GM13977 (cell line): ENCODE data around the gene NFIA.

Experiments
- DNase-seq: peaks from one replicate; pipeline ENCODE4 v3.0.0; 2012; ENCODE audit warnings: low spot score
- CTCF ChIP-seq: IDR thresholded peaks from 2 replicates; pipeline ENCODE4 v1.5.1; 2012; ENCODE audit warnings: mild to moderate bottlenecking, control low read depth; ENCODE audit not compliant: insufficient read depth; ENCODE audit errors: extremely low read depth, missing control alignments
- in situ Hi-C: fragments of 300-500 bp; cut with MboI; formaldehyde crosslinking; loops from one replicate; pipeline ENCODE4 v1.12.0; 2022; ENCODE audit warnings: low sequenced_read_pairs, low pct_unique_long_range_greater_than_20kb, mixed read lengths, inconsistent platforms; ENCODE audit not compliant: unreplicated experiment

Gene NFIA

GRCh38 chr1:61215676-61216289 lies 133.4 kb downstream of the NFIA start:
- in situ Hi-C loops: no loop called here
- TF ChIP-seq CTCF: no peak
- no peak for DNase-seq

GRCh38 chr1:61220536-61220935 lies 138.2 kb downstream of the NFIA start:
- DNase-seq: no peak
- in situ Hi-C loops: no loop called here
- no peak for TF ChIP-seq CTCF

DNA sequence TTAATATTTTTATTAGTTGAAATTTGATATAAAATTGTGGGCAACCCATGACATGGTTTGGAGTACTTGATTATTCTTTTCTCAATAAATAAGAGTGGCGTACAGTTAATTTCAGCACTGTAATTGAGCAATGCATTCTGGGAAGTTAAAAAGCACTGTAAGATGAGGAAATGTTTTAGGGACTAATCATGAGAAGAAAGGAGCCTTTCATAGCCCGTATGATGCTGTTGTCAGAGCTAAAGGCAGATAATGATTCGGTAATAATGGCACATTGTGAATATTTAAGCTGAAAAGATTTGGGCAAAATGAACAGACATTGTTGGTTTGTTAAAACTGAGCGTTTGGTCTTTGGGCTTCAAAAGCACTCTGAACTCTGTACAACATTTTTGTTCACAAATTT lies 139.3 kb downstream of the NFIA start:
- no peak for DNase-seq
- in situ Hi-C loops: no loop called here
- TF ChIP-seq CTCF: no peak

GRCh38 chr1:61222240-61222639 lies 139.9 kb downstream of the NFIA start:
- no peak for TF ChIP-seq CTCF
- no peak for DNase-seq
- in situ Hi-C loops: no loop called here

DNA sequence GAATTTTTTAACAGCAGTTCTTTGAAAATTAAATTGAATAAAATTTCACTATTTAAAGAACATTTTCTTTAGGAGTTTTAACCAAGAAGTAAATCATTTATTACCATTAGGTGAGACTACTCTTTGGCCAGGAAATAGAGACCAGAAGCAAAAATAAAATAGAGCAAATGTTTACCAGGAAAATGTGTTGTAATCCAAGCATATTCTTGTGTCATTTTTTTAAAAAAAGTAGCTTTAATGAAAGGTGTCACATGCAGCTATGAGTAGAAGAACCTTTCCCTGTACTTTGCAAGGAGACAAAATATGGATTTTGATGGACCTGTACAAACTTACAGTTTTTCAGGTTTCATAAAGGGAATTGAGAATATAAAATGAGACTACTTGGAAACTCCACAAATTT lies 140.8 kb downstream of the NFIA start:
- no peak for DNase-seq
- TF ChIP-seq CTCF: no peak
- in situ Hi-C loops: no loop called here

DNA sequence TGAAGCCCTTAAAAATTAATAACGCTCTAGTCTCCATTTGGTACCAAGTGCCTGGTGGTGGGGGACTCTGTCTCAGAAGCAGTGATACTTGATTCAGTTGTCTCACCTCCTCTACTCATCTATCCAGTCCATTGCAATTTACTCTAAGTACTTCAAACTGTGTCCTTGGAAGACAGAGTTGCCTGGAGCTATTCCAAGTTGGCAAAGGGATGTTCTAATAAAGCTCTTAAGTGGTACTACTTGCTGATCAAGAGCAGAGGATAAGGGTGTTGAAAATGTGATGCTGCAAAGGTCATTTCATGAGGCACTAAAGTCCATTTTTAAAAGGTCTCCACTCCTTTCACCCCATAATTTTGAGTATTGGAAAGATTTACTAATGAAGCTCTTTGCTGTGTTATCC lies 142.2 kb downstream of the NFIA start:
- no peak for TF ChIP-seq CTCF
- in situ Hi-C loops: no loop called here

DNA sequence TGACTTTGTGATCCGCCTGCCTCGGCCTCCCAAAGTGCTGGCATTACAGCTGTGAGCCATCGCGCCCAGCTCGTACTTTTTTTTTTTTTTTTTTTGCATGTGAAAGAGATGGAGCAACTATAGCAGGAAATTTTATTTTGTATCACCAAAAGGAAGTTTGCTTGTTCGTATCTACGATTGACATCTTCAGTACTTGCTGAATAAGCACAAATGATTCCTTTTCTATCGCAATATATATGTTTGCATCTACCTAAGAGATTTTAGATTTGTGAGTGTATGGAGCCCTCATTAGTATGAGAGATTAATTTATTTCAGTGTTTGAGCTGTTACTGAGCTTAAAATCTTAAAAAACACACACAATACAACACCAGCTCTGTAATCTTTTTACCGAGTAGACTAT lies 143.1 kb downstream of the NFIA start:
- no peak for TF ChIP-seq CTCF
- in situ Hi-C loops: no loop called here
- no peak for DNase-seq

More for the DNA sequence above, 142.2 kb downstream of the NFIA start:
- DNase-seq: no peak
